GM12872 (cell line): ENCODE data around the gene FKBP1A.

ENCODE experiments used
- TF ChIP-seq, protein P1 (sequence below): IDR thresholded peaks from 3 replicates; pipeline ENCODE4 v1.5.1; 2011; ENCODE audit warnings: low read depth, mild to moderate bottlenecking, low read length, moderate library complexity; ENCODE audit not compliant: insufficient read depth

Gene FKBP1A

DNA sequence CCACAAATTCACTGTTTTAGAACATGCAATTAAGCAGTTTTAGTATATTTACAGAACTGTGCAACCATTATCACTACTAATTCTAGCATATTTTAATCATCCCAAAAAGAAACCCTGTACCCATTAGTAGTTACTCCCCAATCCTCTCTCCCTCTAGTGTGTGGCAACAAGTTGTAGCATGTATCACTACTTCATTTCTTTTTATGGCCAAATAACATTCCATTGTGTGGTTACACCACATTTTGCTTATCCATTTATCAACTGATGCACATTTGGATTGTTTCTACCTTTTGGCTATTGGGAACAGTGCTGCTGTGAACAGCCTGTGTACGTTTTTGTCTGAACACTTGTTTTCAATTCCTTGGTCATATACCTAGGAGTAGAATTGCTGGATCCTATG lies 31.5 kb upstream of the FKBP1A start:
- TF ChIP-seq, protein P1, sequence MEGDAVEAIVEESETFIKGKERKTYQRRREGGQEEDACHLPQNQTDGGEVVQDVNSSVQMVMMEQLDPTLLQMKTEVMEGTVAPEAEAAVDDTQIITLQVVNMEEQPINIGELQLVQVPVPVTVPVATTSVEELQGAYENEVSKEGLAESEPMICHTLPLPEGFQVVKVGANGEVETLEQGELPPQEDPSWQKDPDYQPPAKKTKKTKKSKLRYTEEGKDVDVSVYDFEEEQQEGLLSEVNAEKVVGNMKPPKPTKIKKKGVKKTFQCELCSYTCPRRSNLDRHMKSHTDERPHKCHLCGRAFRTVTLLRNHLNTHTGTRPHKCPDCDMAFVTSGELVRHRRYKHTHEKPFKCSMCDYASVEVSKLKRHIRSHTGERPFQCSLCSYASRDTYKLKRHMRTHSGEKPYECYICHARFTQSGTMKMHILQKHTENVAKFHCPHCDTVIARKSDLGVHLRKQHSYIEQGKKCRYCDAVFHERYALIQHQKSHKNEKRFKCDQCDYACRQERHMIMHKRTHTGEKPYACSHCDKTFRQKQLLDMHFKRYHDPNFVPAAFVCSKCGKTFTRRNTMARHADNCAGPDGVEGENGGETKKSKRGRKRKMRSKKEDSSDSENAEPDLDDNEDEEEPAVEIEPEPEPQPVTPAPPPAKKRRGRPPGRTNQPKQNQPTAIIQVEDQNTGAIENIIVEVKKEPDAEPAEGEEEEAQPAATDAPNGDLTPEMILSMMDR: no peak

DNA sequence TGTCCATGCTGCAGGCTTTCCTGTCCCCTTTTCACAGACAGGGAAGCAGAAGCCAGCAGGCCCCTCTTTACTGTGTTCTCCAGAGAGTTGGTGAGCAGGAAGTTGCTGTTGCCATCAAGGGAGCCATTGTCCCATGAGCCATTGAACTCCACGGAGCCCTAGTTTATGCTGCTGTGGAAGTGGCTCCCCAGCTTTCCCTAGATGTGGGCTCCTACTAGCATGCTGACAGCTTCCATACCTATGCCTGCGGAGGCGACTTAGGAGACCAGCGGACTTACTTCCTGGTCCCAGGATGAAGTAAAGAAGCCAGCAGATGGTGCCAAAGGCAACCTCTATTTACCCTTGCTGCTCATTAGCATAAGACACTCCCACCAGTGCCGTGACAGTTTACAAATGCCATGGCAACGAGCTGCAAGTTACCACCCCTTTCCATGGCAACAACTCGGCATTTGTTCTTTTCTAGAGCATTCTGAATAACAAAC lies 30.8 kb upstream of the FKBP1A start:
- TF ChIP-seq, protein P1: peak; percentile 11; the same call in 1 of the 3 replicates

DNA sequence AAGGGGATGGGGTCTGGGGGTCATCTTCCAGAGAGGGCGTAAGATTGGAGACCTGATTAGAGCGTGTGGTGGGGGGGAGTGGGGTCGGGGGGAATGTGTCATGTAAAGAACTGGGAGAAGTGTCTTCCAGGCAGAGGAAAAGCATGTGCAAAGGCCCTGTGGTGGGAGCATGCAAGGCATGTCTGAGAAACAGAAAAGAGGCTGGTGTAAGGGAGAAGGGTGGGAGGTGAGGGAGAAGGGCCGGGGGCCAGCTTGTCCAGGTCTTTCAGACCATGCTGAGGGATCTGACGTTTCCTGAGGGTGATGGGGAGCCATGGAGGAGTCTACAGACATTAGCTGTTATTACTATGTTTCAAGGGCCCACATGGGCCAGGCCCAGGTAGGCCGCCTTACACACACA lies 30.4 kb upstream of the FKBP1A start:
- TF ChIP-seq, protein P1: no peak

DNA sequence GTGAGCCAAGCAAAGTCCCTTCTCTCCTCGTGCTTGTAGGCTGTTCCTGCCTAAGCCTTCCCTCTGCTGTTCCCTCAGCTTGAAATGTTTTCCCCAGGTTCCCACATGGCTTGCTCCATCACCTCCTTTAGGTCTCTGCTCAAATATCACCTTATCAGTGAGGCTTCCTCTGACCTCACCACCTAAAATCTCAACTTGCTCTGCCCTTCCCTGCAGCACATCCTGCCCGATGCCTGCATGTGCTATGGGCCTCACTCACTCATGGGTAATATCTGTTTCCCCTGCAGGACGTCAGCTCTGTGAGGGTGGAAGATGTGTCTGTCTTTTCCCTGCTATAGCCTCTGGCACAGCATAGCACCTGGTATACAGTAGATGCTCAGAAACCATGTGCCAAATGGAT lies 29.9 kb upstream of the FKBP1A start:
- TF ChIP-seq, protein P1: no peak

DNA sequence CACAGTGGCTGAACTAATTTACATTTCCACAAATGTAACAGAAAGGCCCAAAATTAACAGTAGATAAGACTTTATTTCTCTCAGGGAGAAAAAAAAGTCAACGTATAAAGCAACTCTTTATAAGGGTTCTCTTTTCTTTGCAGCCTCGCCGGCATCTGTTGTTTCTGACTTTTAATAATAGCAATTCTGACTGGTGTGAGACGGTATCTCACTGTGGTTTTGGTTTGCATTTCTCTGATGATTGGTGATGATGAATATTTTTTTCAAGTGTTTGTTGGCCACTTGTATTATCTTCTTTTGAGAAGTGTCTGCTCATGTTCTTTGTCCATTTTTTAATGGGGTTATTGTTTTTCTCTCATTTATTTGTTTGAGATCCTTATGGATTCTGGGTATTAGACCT lies 27.2 kb upstream of the FKBP1A start:
- TF ChIP-seq, protein P1: no peak

DNA sequence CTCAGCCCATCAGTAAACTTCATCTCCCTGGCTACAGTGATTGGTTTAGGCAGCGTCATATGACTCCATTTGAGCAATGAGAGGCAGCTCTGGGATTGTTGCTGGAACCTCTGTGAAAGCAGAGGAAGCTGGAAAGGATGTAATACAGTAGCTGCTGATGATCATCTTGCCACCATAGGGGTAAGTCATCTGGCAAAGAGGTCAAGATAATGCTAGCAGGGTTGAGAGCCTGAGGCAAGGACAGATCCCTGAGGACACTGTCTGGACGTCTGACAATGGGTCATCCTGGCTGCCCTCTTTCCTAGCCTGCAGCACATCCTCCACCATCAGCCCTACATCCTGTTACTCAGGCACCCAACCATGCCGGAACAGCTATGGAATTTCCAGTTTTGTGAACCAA lies 25.5 kb upstream of the FKBP1A start:
- TF ChIP-seq, protein P1: no peak

DNA sequence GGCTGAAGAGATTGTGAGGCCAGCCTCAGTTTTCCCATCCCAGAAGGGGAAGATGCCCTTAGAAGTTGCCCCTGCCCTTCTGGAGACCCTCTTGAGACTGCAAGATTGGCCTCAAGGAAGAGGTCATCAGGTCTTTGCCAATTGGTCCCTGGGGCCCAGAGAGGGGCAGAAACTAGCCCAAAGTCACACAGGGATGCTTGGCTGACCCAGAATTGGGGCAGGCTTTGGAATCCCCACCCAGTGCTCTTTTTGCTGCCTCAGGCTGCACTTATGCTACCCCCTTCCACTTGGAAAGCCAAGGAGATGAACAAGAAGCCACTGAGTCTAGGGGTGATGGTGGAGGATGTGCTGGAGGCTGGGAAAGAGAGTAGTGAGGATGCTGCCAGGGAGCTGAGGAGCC lies 24.9 kb upstream of the FKBP1A start:
- TF ChIP-seq, protein P1: no peak

DNA sequence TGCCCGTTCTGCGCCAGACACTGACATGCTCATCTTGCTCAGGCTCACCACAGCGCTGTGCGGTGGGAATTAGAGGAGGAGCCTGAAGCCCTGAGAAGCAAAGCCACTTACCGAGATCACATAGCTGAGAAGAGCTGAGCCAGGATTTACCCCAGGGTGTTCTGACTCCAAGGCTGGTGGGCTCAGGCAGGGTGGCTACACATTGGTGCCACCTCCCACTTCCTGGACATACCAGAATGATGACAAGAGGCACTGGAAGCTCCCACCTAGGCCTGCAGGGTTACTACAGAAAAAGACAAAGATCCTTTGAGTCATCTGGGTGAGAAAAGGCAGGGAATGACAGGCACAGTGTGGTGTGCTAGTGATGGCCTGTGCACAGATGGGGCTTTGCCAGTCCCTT lies 24.4 kb upstream of the FKBP1A start:
- TF ChIP-seq, protein P1: no peak
